GM21619 (cell line): Measurements from ENCODE around the gene MORF4L1.
A peak's percentile ranks its signal among the peaks of the same experiment; 100 is the strongest.
"Not testable (repeated sequence)": the region's sequence is repeated elsewhere in the genome, so short reads cannot be mapped to it uniquely, and the experiment has no call there.

Experiments used
- ATAC-seq: cut with Tn5 transposase; IDR thresholded peaks from one replicate; pipeline ENCODE4 v1.9.1; 2021; ENCODE audit not compliant: unreplicated experiment

The MORF4L1 gene

DNA sequence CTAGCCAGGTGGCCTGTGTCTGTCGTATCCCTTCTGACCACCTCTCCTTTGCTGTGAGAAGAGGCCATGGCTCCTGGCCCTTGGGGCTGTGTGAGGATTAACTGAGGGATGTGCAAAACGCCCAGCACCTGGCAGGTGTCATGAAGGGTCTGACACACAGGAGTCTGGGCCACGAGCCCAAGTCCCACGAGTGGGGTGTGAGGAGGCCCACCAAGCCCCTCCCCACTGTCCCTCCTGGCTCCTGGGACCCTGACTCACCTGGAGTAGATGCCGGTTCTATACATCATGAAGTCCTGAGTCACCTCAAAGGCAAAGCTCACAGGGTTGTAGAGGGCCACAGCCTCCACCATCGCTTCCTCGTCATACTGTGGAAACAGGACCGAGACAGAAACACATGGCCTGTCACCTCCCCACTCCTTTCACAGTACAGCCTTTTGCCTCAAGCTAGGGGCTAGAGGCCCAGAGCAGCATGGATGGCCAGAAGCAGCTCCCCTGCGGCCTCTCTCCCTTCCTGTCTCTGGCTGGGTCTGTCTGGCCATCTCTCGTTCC, 52.5 kb downstream of the MORF4L1 start:
- no peak for ATAC-seq

- no peak for ATAC-seq
Observed at GRCh38 chr15:78925956-78926743, 53.5 kb downstream of the MORF4L1 start.

- no peak for ATAC-seq
Observed at GRCh38 chr15:78927077-78927790, 54.5 kb downstream of the MORF4L1 start.

DNA sequence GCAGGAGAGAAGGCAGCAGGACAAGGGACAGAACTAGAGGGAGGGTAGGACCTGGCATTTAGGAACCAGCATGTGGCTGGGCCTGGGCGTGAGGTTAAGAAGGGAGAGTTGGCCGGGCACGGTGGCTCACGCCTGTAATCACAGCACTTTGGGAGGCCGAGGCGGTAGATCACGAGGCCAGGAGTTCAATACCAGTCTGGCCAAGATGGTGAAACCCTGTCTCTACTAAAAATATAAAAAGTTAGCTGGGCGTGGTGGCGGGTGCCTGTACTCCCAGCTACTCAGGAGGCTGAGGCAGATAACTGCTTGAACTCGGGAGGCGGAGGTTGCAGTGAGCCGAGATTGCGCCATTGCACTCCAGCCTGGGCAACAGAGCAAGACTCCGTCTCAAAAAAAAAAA, 55.5 kb downstream of the MORF4L1 start:
- ATAC-seq = not testable (repeated sequence)

- ATAC-seq = no peak
Observed at GRCh38 chr15:78928616-78929093, 56.0 kb downstream of the MORF4L1 start.

DNA sequence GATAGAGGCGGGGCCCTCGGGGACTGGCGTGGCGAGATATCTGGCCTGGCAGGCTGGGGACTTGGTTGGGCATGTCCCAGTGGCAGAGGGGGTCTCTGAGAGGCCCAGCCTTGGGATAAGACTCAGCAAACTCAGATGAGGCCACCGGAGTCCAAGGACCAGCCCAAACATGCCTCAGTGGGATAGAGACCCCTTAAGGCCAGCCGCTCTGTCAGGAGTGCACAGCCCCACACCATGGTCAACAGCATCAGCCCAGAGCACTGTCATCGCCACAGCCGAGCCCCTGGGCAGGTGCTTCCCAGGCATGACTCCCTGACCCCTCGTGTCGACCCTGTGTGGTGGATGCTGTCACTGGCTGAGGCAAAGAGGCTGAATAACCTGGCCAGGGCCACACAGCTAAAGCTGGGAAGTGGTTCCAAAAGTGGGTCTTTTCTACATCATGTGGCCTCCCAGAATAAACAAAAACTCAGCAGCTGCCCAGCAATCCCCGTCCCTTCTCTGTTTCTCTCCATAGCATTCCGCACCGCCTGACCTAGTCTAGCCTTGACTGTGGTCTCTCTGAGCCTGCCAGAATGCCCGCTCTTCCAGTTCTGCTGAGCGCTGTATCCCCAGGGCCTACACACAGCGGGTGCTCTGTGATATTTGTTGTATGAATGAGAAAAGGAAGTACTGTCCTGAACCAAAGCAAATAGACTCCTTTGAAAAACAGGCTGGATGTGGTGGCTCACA, 57.0 kb downstream of the MORF4L1 start:
- ATAC-seq = no peak

- no peak for ATAC-seq
Observed at GRCh38 chr15:78930577-78931388, 58.1 kb downstream of the MORF4L1 start.

- ATAC-seq = no peak
Observed at GRCh38 chr15:78931439-78932257, 59.0 kb downstream of the MORF4L1 start.

- no peak for ATAC-seq
Observed at GRCh38 chr15:78932258-78932808, 59.6 kb downstream of the MORF4L1 start.

DNA sequence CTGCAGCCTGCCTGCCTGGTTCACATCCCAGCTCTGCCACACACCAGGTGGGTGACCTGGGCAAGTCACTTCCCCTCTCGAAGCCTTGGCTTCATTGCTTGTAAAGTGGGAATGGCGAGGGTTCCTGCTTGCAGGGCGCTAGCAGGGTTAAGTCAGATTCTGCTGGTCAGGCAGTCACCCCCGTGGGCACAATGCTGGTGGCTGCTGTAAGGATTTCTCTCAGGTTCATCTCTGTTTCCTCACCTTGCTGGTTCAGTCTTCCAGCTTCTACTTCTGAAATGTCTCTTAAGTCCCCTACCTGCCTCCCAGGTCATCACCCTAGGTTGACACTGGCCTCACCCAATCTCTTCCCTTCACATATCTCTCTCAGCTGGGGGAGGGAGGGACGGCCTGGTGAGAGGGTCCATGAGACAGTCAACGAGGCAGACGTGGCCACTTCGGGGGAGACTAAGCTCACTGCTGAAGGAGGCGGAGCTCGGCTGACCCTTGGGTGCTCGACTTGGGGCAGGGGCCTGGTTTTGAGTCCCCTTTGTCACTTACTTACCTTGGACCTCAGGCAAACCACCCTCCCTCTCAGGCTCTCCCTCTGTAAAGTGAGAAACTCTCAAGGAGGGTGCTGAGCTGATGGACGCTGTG, 60.6 kb downstream of the MORF4L1 start:
- ATAC-seq = no peak

- ATAC-seq = no peak
Observed at GRCh38 chr15:78933823-78934654, 61.3 kb downstream of the MORF4L1 start.

GRCh38 chr15:78934655-78935023, 61.9 kb downstream of the MORF4L1 start:
- no peak for ATAC-seq

DNA sequence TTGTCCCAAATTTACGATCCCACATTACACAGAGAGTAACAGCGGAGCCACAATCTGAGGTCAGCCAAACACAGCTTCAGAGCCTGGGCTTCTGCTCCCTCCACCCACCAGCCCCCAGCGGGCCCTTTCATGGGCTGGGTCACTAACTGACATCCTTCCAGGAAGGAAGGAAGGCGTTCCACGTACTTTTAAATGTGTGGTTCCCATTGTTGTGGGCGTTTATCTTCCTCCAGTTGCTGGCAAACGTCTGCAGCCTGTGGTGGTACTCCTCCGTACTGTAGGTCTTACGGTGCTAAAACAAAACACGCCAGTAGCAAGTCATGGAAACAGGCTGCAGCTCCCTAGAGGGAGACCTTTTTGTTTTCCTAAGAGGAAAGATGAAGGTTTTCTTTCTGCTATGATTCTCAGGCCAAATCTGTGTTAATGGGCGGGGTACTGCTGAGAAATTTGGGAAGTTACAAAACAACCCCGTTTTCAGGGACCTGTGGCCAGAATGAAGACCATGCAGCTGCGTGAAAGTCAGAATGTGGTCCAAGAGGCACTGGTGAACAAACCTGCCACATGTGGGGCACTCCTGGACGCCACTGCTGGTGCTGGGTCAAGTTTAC, 64.5 kb downstream of the MORF4L1 start:
- no peak for ATAC-seq

GRCh38 chr15:78938658-78939488, 66.2 kb downstream of the MORF4L1 start:
- ATAC-seq = peak; percentile 59

DNA sequence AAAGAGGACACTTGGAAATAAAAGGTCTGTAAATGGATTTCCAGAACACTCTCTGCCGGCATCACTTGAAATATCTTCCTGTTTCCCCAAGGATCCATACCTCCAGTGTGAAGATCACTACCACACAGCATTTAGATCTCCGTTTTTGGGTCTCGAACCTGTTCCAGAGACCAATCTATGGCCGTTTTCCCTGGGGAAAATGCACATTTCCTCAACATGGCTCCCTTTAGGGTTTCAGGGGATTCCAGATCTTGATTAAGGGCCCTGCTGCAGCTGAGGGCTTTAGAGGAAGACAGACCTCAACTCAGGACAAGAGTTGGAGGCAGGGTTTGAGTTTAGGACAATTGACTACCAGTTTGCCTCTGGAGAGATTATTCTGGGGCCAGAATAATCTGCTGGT, 70.1 kb downstream of the MORF4L1 start:
- ATAC-seq = no peak

DNA sequence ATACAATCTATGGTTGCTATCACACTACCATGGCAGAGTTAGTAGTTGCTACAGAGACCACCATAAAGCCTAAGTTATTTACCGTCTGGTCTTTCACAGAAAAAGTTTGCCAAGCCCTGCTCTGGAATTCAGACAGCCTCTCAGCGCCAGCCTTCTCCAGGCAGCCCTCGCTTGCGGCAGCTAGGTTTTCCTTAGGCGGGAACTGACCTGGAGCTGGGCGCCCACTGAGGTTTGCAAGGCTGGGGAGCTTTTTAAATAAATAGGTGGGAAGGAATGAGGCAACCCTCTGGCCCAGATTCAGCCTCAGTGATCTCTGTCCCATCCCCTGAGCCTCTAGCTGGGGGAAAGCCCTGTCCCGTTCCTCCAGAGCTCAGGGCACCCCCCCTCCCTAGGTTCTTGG, 71.0 kb downstream of the MORF4L1 start:
- ATAC-seq = no peak

DNA sequence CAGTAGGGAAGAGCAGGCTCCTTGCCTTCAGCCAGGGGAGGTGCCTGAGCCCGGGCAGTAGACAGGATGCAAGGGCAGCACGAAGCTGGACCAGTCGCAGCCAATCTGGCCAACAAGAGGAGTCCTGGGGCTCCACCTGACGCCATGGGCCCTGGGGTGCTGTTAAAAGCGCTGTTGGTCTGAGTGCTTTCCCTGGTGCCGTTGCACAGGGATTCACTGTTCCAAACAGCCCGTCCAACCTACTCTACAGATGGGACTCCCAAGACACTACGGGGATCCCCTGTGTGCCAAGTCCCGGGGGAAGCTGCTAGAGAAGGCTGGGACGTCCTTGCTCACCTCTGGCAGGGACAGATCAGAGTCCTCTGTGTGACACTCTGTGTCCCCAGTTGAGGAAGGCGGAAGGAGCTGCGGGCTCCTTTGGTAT, 71.5 kb downstream of the MORF4L1 start:
- peak; percentile 31 for ATAC-seq
